Keratinocyte (primary cell): ENCODE measurements around the gene HRAS. TPM values are rescaled to one million over a fixed set of nuclear protein-coding genes. Genes with fewer than 3 reads are reported as not detected.

ENCODE experiments used
- DNase-seq: peaks from one replicate; pipeline ENCODE4 v3.0.0-alpha.2; 2011; ENCODE audit warnings: low read depth, missing footprints, low spot score
- FAIRE-seq: peaks from 2 replicates; lab custom pipeline; 2011; peaks lifted over from hg19 to GRCh38; lab: Jason Lieb, UNC
- H2AFZ ChIP-seq: 2 replicates; pipeline ENCODE4 v1.6.0; 2012; ENCODE audit warnings: low read length, control low read depth, inconsistent platforms; ENCODE audit not compliant: control insufficient read depth
- H3K27ac ChIP-seq: 2 replicates; pipeline ENCODE4 v1.5.1; 2011; ENCODE audit warnings: low read length; ENCODE audit not compliant: control insufficient read depth, insufficient read depth
- H3K27me3 ChIP-seq: 3 replicates; pipeline ENCODE4 v1.6.0; 2011; ENCODE audit warnings: low read length; ENCODE audit not compliant: control insufficient read depth, insufficient read depth; ENCODE audit errors: extremely low read depth
- H3K36me3 ChIP-seq, 2 experiments: 2 replicates in 1 of 2; 3 replicates in 1 of 2; pipeline ENCODE4 v1.5.1; 2011; ENCODE audit warnings: low read length in 2 of 2, mild to moderate bottlenecking in 1 of 2; ENCODE audit not compliant: control insufficient read depth in 2 of 2, insufficient read depth in 2 of 2; ENCODE audit errors: extremely low read depth in 1 of 2
- H3K4me1 ChIP-seq: 3 replicates; pipeline ENCODE4 v1.5.1; 2011; ENCODE audit warnings: low read length; ENCODE audit not compliant: control insufficient read depth, insufficient read depth; ENCODE audit errors: extremely low read depth
- H3K4me2 ChIP-seq: 3 replicates; pipeline ENCODE4 v1.6.0; 2011; ENCODE audit warnings: low read depth, low read length; ENCODE audit not compliant: control insufficient read depth, insufficient read depth; ENCODE audit errors: extremely low read depth
- H3K4me3 ChIP-seq, 3 experiments: fragments of 200-600 bp in 1 of 3; sonication (generic) in 1 of 3; 2 replicates in 2 of 3; 3 replicates in 1 of 3; pipeline ENCODE4 v1.5.1; 2011 to 2016; ENCODE audit warnings: low read length in 3 of 3, mild to moderate bottlenecking in 3 of 3, control low read depth in 2 of 3, inconsistent platforms in 1 of 3, low read depth in 1 of 3, mixed read lengths in 1 of 3, mixed run types in 1 of 3, moderate library complexity in 1 of 3; ENCODE audit not compliant: control insufficient read depth in 2 of 3, insufficient read depth in 2 of 3; ENCODE audit errors: extremely low read depth in 1 of 3
- H3K79me2 ChIP-seq: 2 replicates; pipeline ENCODE4 v1.6.0; 2012; ENCODE audit warnings: low read length; ENCODE audit not compliant: control insufficient read depth, insufficient read depth
- H3K9ac ChIP-seq: 3 replicates; pipeline ENCODE4 v1.6.0; 2011; ENCODE audit warnings: low read length; ENCODE audit not compliant: control insufficient read depth, insufficient read depth; ENCODE audit errors: extremely low read depth
- H3K9me1 ChIP-seq: 3 replicates; pipeline ENCODE4 v1.6.0; 2011; ENCODE audit warnings: low read length; ENCODE audit not compliant: control insufficient read depth, insufficient read depth; ENCODE audit errors: extremely low read depth
- H3K9me3 ChIP-seq: 2 replicates; pipeline ENCODE4 v1.5.1; 2012; ENCODE audit warnings: low read depth, low read length; ENCODE audit not compliant: control insufficient read depth
- H4K20me1 ChIP-seq: 3 replicates; pipeline ENCODE4 v1.6.0; 2011; ENCODE audit warnings: low read length; ENCODE audit not compliant: control insufficient read depth, insufficient read depth; ENCODE audit errors: extremely low read depth
- EZH2 ChIP-seq: IDR thresholded peaks from one replicate; pipeline ENCODE4 v1.6.1; 2012; ENCODE audit warnings: inconsistent platforms, mild to moderate bottlenecking, low read length, moderate library complexity
- dilution Hi-C: fragments of 300-500 bp; cut with MboI; formaldehyde crosslinking; loops from one replicate; pipeline ENCODE4 v1.7.0; 2020; ENCODE audit warnings: low sequenced_read_pairs; ENCODE audit not compliant: extremely low pct_ligation_motif_present
- polyA plus RNA-seq, 5 experiments: library from polyadenylated mRNA; depleted of rRNA in 3 of 5; stranded (reverse) in 3 of 5; stranded (forward) in 1 of 5; unstranded in 1 of 5; fragments of >200 nt; gene quantifications; 1 replicate in 1 of 5; 2 replicates in 3 of 5; 3 replicates in 1 of 5; pipeline versions ENCODE4 v1.2.1 to v1.2.3, GENCODE V29; 2011 to 2012; ENCODE audit warnings: missing spikeins in 2 of 5, low read depth in 1 of 5, low replicate concordance in 1 of 5
- TF ChIP-seq, protein P1 (sequence below), 3 experiments: IDR thresholded peaks in 1 of 3; conservative IDR thresholded peaks in 1 of 3; optimal IDR thresholded peaks in 1 of 3; 2 replicates in 2 of 3; 3 replicates in 1 of 3; pipeline versions ENCODE3 to v1.5.1; 2011; ENCODE audit warnings: low read length in 3 of 3, mild to moderate bottlenecking in 3 of 3, moderate library complexity in 2 of 3, control low read depth in 1 of 3, inconsistent platforms in 1 of 3; ENCODE audit not compliant: insufficient read depth in 2 of 3; ENCODE audit errors: extremely low read depth in 1 of 3

The HRAS gene
- polyA plus RNA-seq, 1 donor (not counting 4 experiments of a cell fraction or from before 2014, with no cell fraction given), result 112 TPM

DNA sequence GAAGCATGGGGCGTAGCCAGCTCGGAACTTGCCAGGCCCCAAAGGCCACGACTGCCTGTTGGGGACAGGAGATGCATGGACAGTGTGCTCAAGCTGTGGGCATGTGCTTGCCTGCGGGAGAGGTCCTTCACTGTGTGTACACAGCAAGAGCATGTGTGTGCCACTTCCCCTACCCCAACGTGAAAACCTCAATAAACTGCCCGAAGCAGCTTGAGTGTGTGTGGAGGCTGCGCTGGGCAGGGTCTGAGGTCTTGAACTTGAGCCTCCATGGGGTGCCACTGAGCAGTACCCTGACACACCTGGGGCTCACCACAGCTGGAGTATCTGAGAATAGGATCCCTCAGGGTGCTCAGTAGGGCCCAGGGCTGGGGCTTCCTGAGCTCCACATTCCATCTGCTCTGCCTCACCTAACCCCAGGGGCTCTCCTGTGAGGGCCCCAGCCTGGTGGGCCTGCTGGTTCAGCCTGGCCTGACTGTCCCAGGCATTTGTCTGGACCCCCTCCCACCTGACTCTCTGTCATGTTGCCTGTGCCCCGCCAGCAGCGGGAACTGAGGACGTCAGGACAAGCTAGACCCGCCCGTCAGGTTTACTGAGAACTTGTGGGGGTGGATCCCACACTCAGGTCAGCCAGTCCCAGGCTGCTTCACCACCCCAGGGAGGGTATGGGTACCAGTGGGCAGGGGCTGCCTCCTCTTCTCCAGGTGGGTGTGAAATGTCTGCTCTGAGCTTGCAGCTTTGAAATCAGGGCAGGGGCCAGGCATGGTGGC lies 28.6 kb upstream of the HRAS start:
- peaks cover 21% of the 10 kb centered on the region for H3K79me2 ChIP-seq
- FAIRE-seq, result no peak

DNA sequence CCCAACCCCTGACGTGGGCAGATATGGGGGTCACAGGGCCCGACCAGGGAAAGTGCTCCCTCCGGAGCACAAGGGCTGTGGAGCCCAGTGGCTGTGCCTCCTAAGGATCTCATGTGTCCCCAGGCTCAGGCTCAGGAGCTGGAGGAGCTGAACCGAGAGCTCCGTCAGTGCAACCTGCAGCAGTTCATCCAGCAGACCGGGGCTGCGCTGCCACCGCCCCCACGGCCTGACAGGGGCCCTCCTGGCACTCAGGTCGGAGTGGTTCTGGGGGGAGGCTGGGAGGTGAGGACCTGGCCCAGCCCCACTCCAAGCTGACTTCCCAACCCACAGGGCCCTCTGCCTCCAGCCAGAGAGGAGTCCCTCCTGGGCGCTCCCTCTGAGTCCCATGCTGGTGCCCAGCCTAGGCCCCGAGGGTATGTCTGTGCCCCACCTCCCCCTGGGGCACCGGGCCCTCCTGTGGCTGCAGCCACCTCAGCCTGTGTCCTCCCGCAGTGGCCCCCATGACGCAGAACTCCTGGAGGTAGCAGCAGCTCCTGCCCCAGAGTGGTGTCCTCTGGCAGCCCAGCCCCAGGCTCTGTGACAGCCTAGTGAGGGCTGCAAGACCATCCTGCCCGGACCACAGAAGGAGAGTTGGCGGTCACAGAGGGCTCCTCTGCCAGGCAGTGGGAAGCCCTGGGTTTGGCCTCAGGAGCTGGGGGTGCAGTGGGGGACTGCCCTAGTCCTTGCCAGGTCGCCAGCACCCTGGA lies 27.9 kb upstream of the HRAS start:
- dilution Hi-C loops, result no loop called here
- H3K27ac ChIP-seq, result no peak overlapping the region
- H2AFZ ChIP-seq, result no peak overlapping the region
- H3K4me3 ChIP-seq, result no peak overlapping the region
- FAIRE-seq (no peak), DNase-seq (no peak)
- no peaks in the 10 kb centered on the region for H4K20me1 ChIP-seq
- no peaks in the 10 kb centered on the region for H3K9me3 ChIP-seq
- H3K27me3 ChIP-seq, result no peaks in the 10 kb centered on the region
- H3K4me2 ChIP-seq, result no peak overlapping the region
- no peak overlapping the region for H3K9ac ChIP-seq
- TF ChIP-seq, protein P1, sequence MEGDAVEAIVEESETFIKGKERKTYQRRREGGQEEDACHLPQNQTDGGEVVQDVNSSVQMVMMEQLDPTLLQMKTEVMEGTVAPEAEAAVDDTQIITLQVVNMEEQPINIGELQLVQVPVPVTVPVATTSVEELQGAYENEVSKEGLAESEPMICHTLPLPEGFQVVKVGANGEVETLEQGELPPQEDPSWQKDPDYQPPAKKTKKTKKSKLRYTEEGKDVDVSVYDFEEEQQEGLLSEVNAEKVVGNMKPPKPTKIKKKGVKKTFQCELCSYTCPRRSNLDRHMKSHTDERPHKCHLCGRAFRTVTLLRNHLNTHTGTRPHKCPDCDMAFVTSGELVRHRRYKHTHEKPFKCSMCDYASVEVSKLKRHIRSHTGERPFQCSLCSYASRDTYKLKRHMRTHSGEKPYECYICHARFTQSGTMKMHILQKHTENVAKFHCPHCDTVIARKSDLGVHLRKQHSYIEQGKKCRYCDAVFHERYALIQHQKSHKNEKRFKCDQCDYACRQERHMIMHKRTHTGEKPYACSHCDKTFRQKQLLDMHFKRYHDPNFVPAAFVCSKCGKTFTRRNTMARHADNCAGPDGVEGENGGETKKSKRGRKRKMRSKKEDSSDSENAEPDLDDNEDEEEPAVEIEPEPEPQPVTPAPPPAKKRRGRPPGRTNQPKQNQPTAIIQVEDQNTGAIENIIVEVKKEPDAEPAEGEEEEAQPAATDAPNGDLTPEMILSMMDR (optimal IDR thresholded peaks at IDR 0.05 in 1 of 3, IDR thresholded peaks at IDR 0.05 in 1 of 3, conservative IDR thresholded peaks at IDR 0.05 in 1 of 3; ENCODE audit: extremely low read depth in 1 of 3, insufficient read depth in 2 of 3, low read length in 3 of 3), result no peak
- no peak for TF ChIP-seq EZH2
- H3K36me3 ChIP-seq, result peaks cover 4 to 18% of the 10 kb centered on the region in 2 experiments
- H3K79me2 ChIP-seq, result peaks cover 21% of the 10 kb centered on the region
- H3K9me1 ChIP-seq, result no peaks in the 10 kb centered on the region
- peaks cover 21% of the 10 kb centered on the region for H3K4me1 ChIP-seq

More for the DNA sequence above, 28.6 kb upstream of the HRAS start:
- Histone ChIP-seq H3K9ac (no peak overlapping the region), H3K4me1 (peaks cover 23% of the 10 kb centered on the region), H4K20me1 (no peaks in the 10 kb centered on the region), H3K27me3 (no peaks in the 10 kb centered on the region), H2AFZ (no peak overlapping the region), H3K4me2 (no peak overlapping the region), H3K4me3 (no peak overlapping the region), H3K36me3 (peaks cover 4 to 18% of the 10 kb centered on the region in 2 experiments), H3K27ac (no peak overlapping the region), H3K9me3 (no peaks in the 10 kb centered on the region), H3K9me1 (no peaks in the 10 kb centered on the region)
- dilution Hi-C loops, result no loop called here
- DNase-seq, result no peak
- no peak for TF ChIP-seq EZH2
- TF ChIP-seq, protein P1 (optimal IDR thresholded peaks at IDR 0.05 in 1 of 3, IDR thresholded peaks at IDR 0.05 in 1 of 3, conservative IDR thresholded peaks at IDR 0.05 in 1 of 3; ENCODE audit: extremely low read depth in 1 of 3, insufficient read depth in 2 of 3, low read length in 3 of 3), result no peak
